Memory B cell (primary cell): Measurements from ENCODE around the gene FRZB.
"Not testable (repeated sequence)": the region's sequence is repeated elsewhere in the genome, so short reads cannot be mapped to it uniquely, and the experiment has no call there.

Experiments used
- ATAC-seq: fragments of 150-1000 bp; cut with Tn5 transposase; 2 replicates; pipeline ENCODE4 v1.10.0; 2021; ENCODE audit warnings: low read depth, mild to moderate bottlenecking, moderate library complexity
- DNase-seq, 2 donors: peaks; one replicate each; pipeline ENCODE4 v3.0.0; 2022; ENCODE audit warnings: low spot score in 2 of 2
- H3K27ac Mint-ChIP-seq: one replicate; pipeline ENCODE4 v1.8.0; 2022; ENCODE audit warnings: mild to moderate bottlenecking, moderate library complexity, mixed read lengths
- H3K27me3 Mint-ChIP-seq: one replicate; pipeline ENCODE4 v1.8.0; 2022; ENCODE audit warnings: mixed read lengths
- H3K36me3 Mint-ChIP-seq: one replicate; pipeline ENCODE4 v1.8.0; 2022; ENCODE audit warnings: mild to moderate bottlenecking, mixed read lengths
- H3K4me1 Mint-ChIP-seq: one replicate; pipeline ENCODE4 v1.8.0; 2022; ENCODE audit warnings: mixed read lengths
- H3K4me3 Mint-ChIP-seq: one replicate; pipeline ENCODE4 v1.8.0; 2022; ENCODE audit warnings: mild to moderate bottlenecking, moderate library complexity, mixed read lengths
- H3K9me3 Mint-ChIP-seq: one replicate; pipeline ENCODE4 v1.8.0; 2022; ENCODE audit warnings: mixed read lengths

FRZB gene

GRCh38 chr2:182897137-182897536 lies 30.7 kb upstream of the FRZB start:
- H3K27ac Mint-ChIP-seq = no peak overlapping the region
- H3K9me3 Mint-ChIP-seq = no peaks in the 10 kb centered on the region
- no peaks in the 10 kb centered on the region for H3K36me3 Mint-ChIP-seq
- ATAC-seq (no peak), DNase-seq (no peak)
- H3K27me3 Mint-ChIP-seq = peaks cover 1% of the 10 kb centered on the region
- H3K4me1 Mint-ChIP-seq = no peaks in the 10 kb centered on the region
- H3K4me3 Mint-ChIP-seq = no peak overlapping the region

GRCh38 chr2:182895798-182896197 lies 29.4 kb upstream of the FRZB start:
- Mint-ChIP-seq H3K4me3 (no peak overlapping the region), H3K27ac (no peak overlapping the region), H3K27me3 (peaks cover 4% of the 10 kb centered on the region), H3K9me3 (no peaks in the 10 kb centered on the region), H3K36me3 (no peaks in the 10 kb centered on the region), H3K4me1 (no peaks in the 10 kb centered on the region)
- ATAC-seq (no peak), DNase-seq (no peak)

- no peak for ATAC-seq
- Mint-ChIP-seq H3K27me3 (peaks cover 4% of the 10 kb centered on the region), H3K4me1 (no peaks in the 10 kb centered on the region), H3K27ac (no peak overlapping the region), H3K36me3 (no peaks in the 10 kb centered on the region), H3K4me3 (no peak overlapping the region), H3K9me3 (no peaks in the 10 kb centered on the region)
- no peak for DNase-seq
Measured at GRCh38 chr2:182895169-182895568, 28.7 kb upstream of the FRZB start.

- Mint-ChIP-seq H3K27ac (no peak overlapping the region), H3K9me3 (no peaks in the 10 kb centered on the region), H3K4me1 (no peaks in the 10 kb centered on the region), H3K36me3 (no peaks in the 10 kb centered on the region), H3K27me3 (peaks cover 4% of the 10 kb centered on the region), H3K4me3 (no peak overlapping the region)
- ATAC-seq = no peak
- no peak for DNase-seq
Measured at GRCh38 chr2:182894174-182894573, 27.7 kb upstream of the FRZB start.

GRCh38 chr2:182893666-182894065 lies 27.2 kb upstream of the FRZB start:
- peaks cover 4% of the 10 kb centered on the region for H3K27me3 Mint-ChIP-seq
- H3K9me3 Mint-ChIP-seq = no peaks in the 10 kb centered on the region
- H3K36me3 Mint-ChIP-seq = no peaks in the 10 kb centered on the region
- H3K27ac Mint-ChIP-seq = no peak overlapping the region
- no peak overlapping the region for H3K4me3 Mint-ChIP-seq
- ATAC-seq (no peak), DNase-seq (no peak)
- no peaks in the 10 kb centered on the region for H3K4me1 Mint-ChIP-seq

- not testable (repeated sequence) for DNase-seq, H3K4me1 Mint-ChIP-seq, ATAC-seq, H3K9me3 Mint-ChIP-seq, H3K27me3 Mint-ChIP-seq, H3K36me3 Mint-ChIP-seq, H3K27ac Mint-ChIP-seq, H3K4me3 Mint-ChIP-seq
Measured at GRCh38 chr2:182893035-182893434, 26.6 kb upstream of the FRZB start.

- H3K27ac Mint-ChIP-seq = no peak overlapping the region
- no peaks in the 10 kb centered on the region for H3K4me1 Mint-ChIP-seq
- ATAC-seq = no peak
- H3K27me3 Mint-ChIP-seq = peaks cover 4% of the 10 kb centered on the region
- no peaks in the 10 kb centered on the region for H3K36me3 Mint-ChIP-seq
- H3K4me3 Mint-ChIP-seq = no peak overlapping the region
- DNase-seq = no peak
- no peaks in the 10 kb centered on the region for H3K9me3 Mint-ChIP-seq
Measured at GRCh38 chr2:182891611-182892010, 25.2 kb upstream of the FRZB start.

GRCh38 chr2:182890773-182891378 lies 24.4 kb upstream of the FRZB start:
- no peaks in the 10 kb centered on the region for H3K36me3 Mint-ChIP-seq
- no peak overlapping the region for H3K4me3 Mint-ChIP-seq
- DNase-seq (no peak), ATAC-seq (no peak)
- no peaks in the 10 kb centered on the region for H3K9me3 Mint-ChIP-seq
- no peak overlapping the region for H3K27ac Mint-ChIP-seq
- no peaks in the 10 kb centered on the region for H3K4me1 Mint-ChIP-seq
- peaks cover 4% of the 10 kb centered on the region for H3K27me3 Mint-ChIP-seq

- Mint-ChIP-seq H3K27me3 (peaks cover 4% of the 10 kb centered on the region), H3K27ac (no peak overlapping the region), H3K36me3 (no peaks in the 10 kb centered on the region), H3K4me3 (no peak overlapping the region), H3K4me1 (no peaks in the 10 kb centered on the region), H3K9me3 (no peaks in the 10 kb centered on the region)
- DNase-seq (no peak), ATAC-seq (no peak)
Measured at GRCh38 chr2:182890305-182890704, 23.9 kb upstream of the FRZB start.

GRCh38 chr2:182887753-182888415 lies 21.4 kb upstream of the FRZB start:
- Mint-ChIP-seq H3K4me1 (no peaks in the 10 kb centered on the region), H3K27me3 (peaks cover 3% of the 10 kb centered on the region), H3K27ac (no peak overlapping the region), H3K4me3 (no peak overlapping the region), H3K9me3 (no peaks in the 10 kb centered on the region), H3K36me3 (no peaks in the 10 kb centered on the region)
- no peak for ATAC-seq
- no peak for DNase-seq

GRCh38 chr2:182887093-182887492 lies 20.7 kb upstream of the FRZB start:
- Mint-ChIP-seq H3K27ac (no peak overlapping the region), H3K27me3 (peaks cover 3% of the 10 kb centered on the region), H3K4me1 (no peaks in the 10 kb centered on the region), H3K36me3 (no peaks in the 10 kb centered on the region), H3K4me3 (no peak overlapping the region), H3K9me3 (no peaks in the 10 kb centered on the region)
- ATAC-seq (no peak), DNase-seq (no peak)

- H3K36me3 Mint-ChIP-seq = no peaks in the 10 kb centered on the region
Measured at GRCh38 chr2:182885771-182886170, 19.3 kb upstream of the FRZB start.

GRCh38 chr2:182883451-182883850 lies 17.0 kb upstream of the FRZB start:
- DNase-seq (no peak), ATAC-seq (no peak)
- no peak overlapping the region for H3K27ac Mint-ChIP-seq
- peaks cover 7% of the 10 kb centered on the region for H3K9me3 Mint-ChIP-seq
- H3K4me1 Mint-ChIP-seq = no peaks in the 10 kb centered on the region
- no peaks in the 10 kb centered on the region for H3K27me3 Mint-ChIP-seq
- H3K36me3 Mint-ChIP-seq = no peaks in the 10 kb centered on the region
- H3K4me3 Mint-ChIP-seq = no peak overlapping the region

More at GRCh38 chr2:182885771-182886170, 19.3 kb upstream of the FRZB start:
- no peak overlapping the region for H3K4me3 Mint-ChIP-seq
- DNase-seq (no peak), ATAC-seq (no peak)
- no peaks in the 10 kb centered on the region for H3K9me3 Mint-ChIP-seq
- no peaks in the 10 kb centered on the region for H3K27me3 Mint-ChIP-seq
- no peak overlapping the region for H3K27ac Mint-ChIP-seq
- no peaks in the 10 kb centered on the region for H3K4me1 Mint-ChIP-seq

- not testable (repeated sequence) for H3K4me3 Mint-ChIP-seq, H3K27ac Mint-ChIP-seq
- peaks cover 16% of the 10 kb centered on the region for H3K9me3 Mint-ChIP-seq
Measured at GRCh38 chr2:182880100-182880499, 13.7 kb upstream of the FRZB start.

GRCh38 chr2:182876653-182877052 lies 10.2 kb upstream of the FRZB start:
- not testable (repeated sequence) for H3K36me3 Mint-ChIP-seq, H3K4me1 Mint-ChIP-seq, ATAC-seq, H3K27ac Mint-ChIP-seq, H3K27me3 Mint-ChIP-seq, H3K4me3 Mint-ChIP-seq, DNase-seq
- H3K9me3 Mint-ChIP-seq = peaks cover 22% of the 10 kb centered on the region

More at GRCh38 chr2:182880100-182880499, 13.7 kb upstream of the FRZB start:
- not testable (repeated sequence) for DNase-seq, H3K36me3 Mint-ChIP-seq, H3K27me3 Mint-ChIP-seq, ATAC-seq, H3K4me1 Mint-ChIP-seq
